ENCODE results near the gene BASP1.

Gene BASP1

GRCh38 chr5:17235731-17236330 lies 18.4 kb downstream of the BASP1 start:
- CTCF ChIA-PET, result interaction anchor here (0.8 to 1.0 kb wide), 2 partner anchors 16 to 73 kb away, joined by 4 to 5 read pairs; no protein-coding TSS in a partner anchor
- no peaks in the 10 kb centered on the region; the same call in 1 of the 2 replicates for H3K9me3 ChIP-seq (ENCODE audit: control insufficient read depth, insufficient read depth, low read depth, low read length)
- H3K4me1 ChIP-seq (ENCODE audit: control insufficient read depth, insufficient read depth, low read length), result peaks cover 20% of the 10 kb centered on the region
- peaks cover 16 to 29% of the 10 kb centered on the region in 2 experiments for H3K36me3 ChIP-seq (ENCODE audit: control insufficient read depth in 2 of 2, insufficient read depth in 1 of 2, low read length in 2 of 2)
- H3K27ac ChIP-seq (ENCODE audit: extremely low read depth, low read depth, low read length), result no peak overlapping the region
- H3K4me3 ChIP-seq (ENCODE audit: low read depth, low read length), result no peak overlapping the region
- POLR2A ChIA-PET, result no interaction called here
- TF ChIP-seq ZNF266 (tag by site-specific recombination; IDR thresholded peaks at IDR 0.05; ENCODE audit: low read depth) (no peak), ZBTB10 (tag by site-specific recombination; IDR thresholded peaks at IDR 0.05) (no peak), ZNF391 (tag by site-specific recombination; IDR thresholded peaks at IDR 0.05; ENCODE audit: borderline replicate concordance, low read depth) (no peak), ZNF423 (tag by site-specific recombination; IDR thresholded peaks at IDR 0.05) (no peak), PATZ1 (tag by site-specific recombination; IDR thresholded peaks at IDR 0.05) (no peak), REST (tag by site-specific recombination; IDR thresholded peaks at IDR 0.05) (no peak), CTCF (tag by site-specific recombination; IDR thresholded peaks at IDR 0.05) (no peak), ZBTB1 (tag by site-specific recombination; IDR thresholded peaks at IDR 0.05) (no peak), ZNF239 (tag by site-specific recombination; IDR thresholded peaks at IDR 0.05) (no peak), ZIC2 (tag by site-specific recombination; IDR thresholded peaks at IDR 0.05) (no peak), ZNF549 (tag by site-specific recombination; IDR thresholded peaks at IDR 0.05) (no peak), MYNN (tag by site-specific recombination; IDR thresholded peaks at IDR 0.05; ENCODE audit: borderline replicate concordance) (no peak), KLF10 (tag by site-specific recombination; IDR thresholded peaks at IDR 0.05) (no peak), ZSCAN4 (tag by site-specific recombination; IDR thresholded peaks at IDR 0.05) (no peak), ZNF169 (tag by site-specific recombination; IDR thresholded peaks at IDR 0.05) (no peak), BCL6B (tag by site-specific recombination; IDR thresholded peaks at IDR 0.05) (no peak), ZNF157 (tag by site-specific recombination; IDR thresholded peaks at IDR 0.05) (no peak), ZSCAN18 (tag by site-specific recombination; IDR thresholded peaks at IDR 0.05) (no peak), ZNF544 (tag by site-specific recombination; IDR thresholded peaks at IDR 0.05) (no peak)

Measured in HEK293 (cell line).